ENCODE results near the gene IGFL4.

IGFL4 gene

DNA sequence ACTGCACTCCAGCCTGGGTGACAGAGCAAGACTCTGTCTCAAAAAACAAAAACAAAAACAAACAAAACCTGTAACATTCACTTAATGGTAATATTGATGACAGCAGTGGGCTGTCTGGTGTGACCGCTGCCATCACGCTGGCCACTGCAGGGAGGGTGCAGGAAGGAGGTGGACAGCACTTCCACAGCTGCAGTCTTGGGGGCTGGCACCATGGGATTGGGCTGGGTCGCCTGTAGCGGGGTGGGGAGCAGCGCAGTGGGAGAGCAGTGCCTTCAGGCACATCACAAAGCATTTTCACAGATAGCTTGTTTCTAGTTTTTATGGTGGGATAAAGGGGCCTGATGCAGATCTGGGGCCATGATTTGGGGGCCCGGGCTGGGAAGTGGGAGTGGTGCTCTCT lies 5.3 kb downstream of the IGFL4 start:
- Histone ChIP-seq H3K9me3 (ENCODE audit: control insufficient read depth, low read length) (peaks cover 5% of the 10 kb centered on the region), H3K36me3 (ENCODE audit: control insufficient read depth, insufficient read depth, low read length) (no peaks in the 10 kb centered on the region), H3K27ac (ENCODE audit: low read depth, low read length, severe bottlenecking) (no peak overlapping the region), H3K4me1 (ENCODE audit: control insufficient read depth, insufficient read depth, low read length, poor library complexity, severe bottlenecking) (peaks cover under 1% of the 10 kb centered on the region), H3K4me3 (ENCODE audit: extremely low read depth, insufficient read depth, low read length, poor library complexity, severe bottlenecking) (no peak overlapping the region)
- 68 to 93% methylated on average over 2 to 6 of the region's 6 CpGs for WGBS, 2 experiments (ENCODE audit: insufficient coverage in 2 of 2)

GRCh38 chr19:46033401-46033800 lies 7.4 kb downstream of the IGFL4 start:
- Histone ChIP-seq H3K9me3 (ENCODE audit: control insufficient read depth, low read length) (peaks cover 5% of the 10 kb centered on the region), H3K36me3 (ENCODE audit: control insufficient read depth, insufficient read depth, low read length) (no peaks in the 10 kb centered on the region), H3K27ac (ENCODE audit: low read depth, low read length, severe bottlenecking) (no peak overlapping the region), H3K4me1 (ENCODE audit: control insufficient read depth, insufficient read depth, low read length, poor library complexity, severe bottlenecking) (peaks cover 3% of the 10 kb centered on the region), H3K4me3 (ENCODE audit: extremely low read depth, insufficient read depth, low read length, poor library complexity, severe bottlenecking) (no peak overlapping the region)
- 89 to 96% methylated on average over 10 to 11 of the region's 11 CpGs for WGBS, 2 experiments (ENCODE audit: insufficient coverage in 2 of 2)

- Histone ChIP-seq H3K36me3 (ENCODE audit: control insufficient read depth, insufficient read depth, low read length) (no peaks in the 10 kb centered on the region), H3K27ac (ENCODE audit: low read depth, low read length, severe bottlenecking) (no peak overlapping the region), H3K4me1 (ENCODE audit: control insufficient read depth, insufficient read depth, low read length, poor library complexity, severe bottlenecking) (peaks cover 3% of the 10 kb centered on the region), H3K9me3 (ENCODE audit: control insufficient read depth, low read length) (peaks cover 5% of the 10 kb centered on the region), H3K4me3 (ENCODE audit: extremely low read depth, insufficient read depth, low read length, poor library complexity, severe bottlenecking) (no peak overlapping the region)
- WGBS, 2 experiments (ENCODE audit: insufficient coverage in 2 of 2): no CpG with 5 or more reads among the region's 3 CpGs
Observed at GRCh38 chr19:46032597-46033025, 8.2 kb downstream of the IGFL4 start.

DNA sequence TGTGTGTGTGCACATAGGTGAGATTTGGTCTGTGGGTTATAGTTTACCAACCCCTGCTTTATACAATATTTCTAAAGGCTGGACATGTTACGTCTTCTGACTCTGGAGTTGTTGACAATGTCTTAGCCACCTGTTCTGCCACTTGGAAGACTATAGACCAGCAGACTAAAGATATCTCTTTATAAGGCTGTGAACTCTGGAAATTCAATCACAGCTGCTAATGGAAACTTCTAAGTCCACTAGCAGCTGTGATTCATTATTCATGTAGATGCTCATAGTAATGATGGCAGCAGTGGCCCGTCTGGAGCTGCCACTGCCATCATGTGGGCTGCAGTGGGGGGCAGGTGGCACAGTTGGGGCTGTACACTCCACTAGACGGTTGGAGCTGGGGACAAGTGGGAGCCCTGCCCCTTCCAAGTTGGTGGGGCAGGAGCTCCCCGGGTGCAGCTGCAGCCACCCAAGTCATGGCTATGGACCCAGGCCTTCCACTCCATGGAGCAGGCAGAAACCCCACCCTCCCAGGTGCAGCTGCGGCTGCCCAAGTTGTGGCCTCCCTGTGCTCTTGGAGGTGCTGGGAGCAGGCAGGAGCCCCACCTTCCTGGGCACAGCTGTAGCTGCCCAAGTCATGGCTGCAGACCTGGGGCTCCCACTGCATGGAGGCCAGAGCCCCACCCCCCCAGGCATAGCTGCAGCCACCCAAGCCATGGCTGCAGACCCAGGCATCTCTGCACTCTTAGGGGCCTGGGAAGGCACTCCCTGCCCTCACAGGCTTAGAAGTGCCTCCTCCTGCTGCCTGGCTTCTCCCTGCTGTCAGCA lies 8.8 kb downstream of the IGFL4 start:
- 85 to 94% methylated on average over 5 of the region's 5 CpGs for WGBS, 2 experiments (ENCODE audit: insufficient coverage in 2 of 2)
- no peaks in the 10 kb centered on the region for H3K9me3 ChIP-seq (ENCODE audit: control insufficient read depth, low read length)
- H3K4me3 ChIP-seq (ENCODE audit: extremely low read depth, insufficient read depth, low read length, poor library complexity, severe bottlenecking): no peak overlapping the region
- H3K27ac ChIP-seq (ENCODE audit: low read depth, low read length, severe bottlenecking): no peak overlapping the region
- H3K4me1 ChIP-seq (ENCODE audit: control insufficient read depth, insufficient read depth, low read length, poor library complexity, severe bottlenecking): peaks cover 3% of the 10 kb centered on the region
- no peaks in the 10 kb centered on the region for H3K36me3 ChIP-seq (ENCODE audit: control insufficient read depth, insufficient read depth, low read length)

DNA sequence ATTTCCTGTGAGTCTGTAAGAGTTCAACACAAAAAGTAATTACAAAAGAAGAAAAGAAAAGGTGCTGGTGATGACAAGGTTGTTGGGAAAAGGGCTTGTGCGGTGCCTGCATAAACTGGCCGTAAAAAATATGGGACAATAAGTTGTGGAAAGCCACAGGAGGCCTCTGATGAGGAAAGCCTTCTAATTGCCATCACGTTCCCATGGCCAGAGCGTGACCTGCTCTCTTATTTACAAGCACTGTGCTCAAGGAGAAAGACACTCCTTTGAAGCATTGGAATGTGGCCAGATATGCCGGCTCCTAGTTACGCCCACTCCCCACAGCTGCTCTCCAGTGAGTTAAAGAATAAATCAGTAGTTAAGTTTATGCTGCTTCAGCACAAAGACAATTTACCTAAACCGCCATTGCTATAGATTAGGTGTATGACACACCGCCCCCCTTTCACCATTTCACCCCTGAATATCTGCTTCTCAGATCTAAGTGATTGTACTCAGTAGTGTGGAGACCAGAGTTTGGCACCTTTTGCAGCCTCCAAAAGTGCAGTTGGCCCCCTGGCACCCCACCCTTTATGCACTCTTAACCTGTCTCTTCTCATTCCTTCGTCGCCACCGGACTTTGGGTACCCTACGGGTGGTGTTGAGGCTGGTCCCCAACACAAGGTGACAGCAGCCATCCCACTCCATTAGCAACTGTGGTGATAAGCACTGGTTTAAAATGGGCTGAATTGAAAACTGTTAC lies 9.8 kb downstream of the IGFL4 start:
- H3K4me1 ChIP-seq (ENCODE audit: control insufficient read depth, insufficient read depth, low read length, poor library complexity, severe bottlenecking): peaks cover 3% of the 10 kb centered on the region
- no peaks in the 10 kb centered on the region for H3K36me3 ChIP-seq (ENCODE audit: control insufficient read depth, insufficient read depth, low read length)
- H3K4me3 ChIP-seq (ENCODE audit: extremely low read depth, insufficient read depth, low read length, poor library complexity, severe bottlenecking): no peak overlapping the region
- no peak overlapping the region for H3K27ac ChIP-seq (ENCODE audit: low read depth, low read length, severe bottlenecking)
- H3K9me3 ChIP-seq (ENCODE audit: control insufficient read depth, low read length): no peaks in the 10 kb centered on the region
- WGBS, 2 experiments (ENCODE audit: insufficient coverage in 2 of 2): 79 to 86% methylated on average over 8 of the region's 12 CpGs

- no peak overlapping the region for H3K4me3 ChIP-seq (ENCODE audit: extremely low read depth, insufficient read depth, low read length, poor library complexity, severe bottlenecking)
- no peaks in the 10 kb centered on the region for H3K36me3 ChIP-seq (ENCODE audit: control insufficient read depth, insufficient read depth, low read length)
- WGBS, 2 experiments (ENCODE audit: insufficient coverage in 2 of 2): 100% methylated on average over 2 of the region's 3 CpGs; no CpG with 5 or more reads in 1 of the 2 experiments
- H3K4me1 ChIP-seq (ENCODE audit: control insufficient read depth, insufficient read depth, low read length, poor library complexity, severe bottlenecking): peaks cover 3% of the 10 kb centered on the region
- H3K27ac ChIP-seq (ENCODE audit: low read depth, low read length, severe bottlenecking): no peak overlapping the region
- no peaks in the 10 kb centered on the region for H3K9me3 ChIP-seq (ENCODE audit: control insufficient read depth, low read length)
Observed at GRCh38 chr19:46025835-46026234, 15.0 kb downstream of the IGFL4 start.

DNA sequence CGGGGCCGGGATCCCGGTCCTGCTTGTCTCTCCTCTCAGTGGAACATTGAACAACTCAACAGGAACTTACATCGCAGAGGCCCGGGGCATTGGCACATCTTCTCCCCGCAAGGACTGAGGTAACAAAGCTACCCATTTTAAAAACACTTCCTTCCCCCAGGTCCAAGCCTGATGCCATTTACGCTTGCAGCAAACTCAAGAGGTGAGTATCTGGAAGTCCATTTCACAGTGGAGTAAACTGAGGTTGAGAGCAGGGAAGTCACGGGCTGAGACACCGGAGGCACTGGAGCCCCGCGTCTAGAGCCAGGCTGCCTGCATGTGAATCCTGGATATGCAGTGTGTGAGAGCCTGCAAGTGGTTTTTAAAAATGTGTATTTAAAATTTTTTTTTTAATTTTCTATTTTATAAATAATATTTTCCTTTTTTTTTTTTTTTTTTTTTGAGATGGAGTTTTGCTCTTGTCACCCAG lies 17.5 kb downstream of the IGFL4 start:
- WGBS, 2 experiments (ENCODE audit: insufficient coverage in 2 of 2): 93 to 95% methylated on average over 9 to 11 of the region's 11 CpGs
- Histone ChIP-seq H3K36me3 (ENCODE audit: control insufficient read depth, insufficient read depth, low read length) (no peaks in the 10 kb centered on the region), H3K9me3 (ENCODE audit: control insufficient read depth, low read length) (no peaks in the 10 kb centered on the region), H3K27ac (ENCODE audit: low read depth, low read length, severe bottlenecking) (no peak overlapping the region), H3K4me3 (ENCODE audit: extremely low read depth, insufficient read depth, low read length, poor library complexity, severe bottlenecking) (no peak overlapping the region), H3K4me1 (ENCODE audit: control insufficient read depth, insufficient read depth, low read length, poor library complexity, severe bottlenecking) (no peaks in the 10 kb centered on the region)

DNA sequence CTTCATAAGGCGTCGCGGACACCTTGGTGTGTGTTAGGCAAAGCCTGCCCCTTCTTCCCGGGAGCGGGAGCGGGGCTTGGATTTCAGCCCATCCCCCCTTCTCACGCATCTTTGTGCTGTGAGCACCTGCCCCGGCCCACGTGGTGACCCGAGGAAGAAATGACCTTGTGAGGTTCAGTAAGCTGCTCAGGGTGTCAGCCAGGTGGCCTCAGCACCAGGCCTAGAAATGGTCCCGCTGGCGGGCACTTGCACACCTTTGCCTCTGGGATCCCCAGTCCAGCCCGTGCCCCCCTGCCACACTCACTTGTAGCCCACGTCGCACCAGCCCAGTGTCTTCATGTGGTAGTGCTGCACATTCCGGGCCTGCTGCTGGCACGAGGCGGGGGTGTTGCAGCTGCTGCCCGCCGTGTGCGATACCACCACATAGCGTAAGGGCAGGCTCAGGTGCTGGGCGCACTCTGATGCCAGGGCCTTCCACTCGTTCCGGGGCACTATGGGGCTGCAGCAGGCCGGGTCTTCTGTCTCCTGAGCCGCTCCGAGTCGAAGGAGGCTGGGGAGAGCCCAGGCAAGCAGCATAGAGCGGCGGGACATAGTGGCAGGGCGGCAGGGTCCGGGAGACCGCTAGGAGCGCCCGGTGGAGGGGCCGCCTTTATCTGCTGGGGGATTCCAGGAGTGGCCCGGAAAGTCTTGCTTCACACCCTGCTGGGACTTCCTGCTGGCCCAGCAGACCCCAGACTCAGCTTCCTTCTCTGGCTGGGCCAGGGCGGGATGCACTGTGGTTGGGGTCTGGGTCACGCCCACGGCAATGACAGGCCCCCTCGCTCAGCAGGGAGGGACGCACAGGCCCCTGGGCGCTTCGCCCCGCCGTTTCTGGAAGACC lies 18.1 kb downstream of the IGFL4 start, which contains the start of gene PGLYRP1:
PGLYRP1 (minus strand) TSS at position 623 of the 880 bp plus-strand sequence; CDS start at position 591, 32 bp downstream.
- WGBS, 2 experiments (ENCODE audit: insufficient coverage in 2 of 2): 87 to 91% methylated on average over 43 to 46 of the region's 47 CpGs
- H3K4me1 ChIP-seq (ENCODE audit: control insufficient read depth, insufficient read depth, low read length, poor library complexity, severe bottlenecking): no peaks in the 10 kb centered on the region
- H3K4me3 ChIP-seq (ENCODE audit: extremely low read depth, insufficient read depth, low read length, poor library complexity, severe bottlenecking): no peak within 1 kb of the TSS
- H3K36me3 ChIP-seq (ENCODE audit: control insufficient read depth, insufficient read depth, low read length): peaks cover 6% of the 10 kb centered on the region
- no peak within 1 kb of the TSS for H3K27ac ChIP-seq (ENCODE audit: low read depth, low read length, severe bottlenecking)
- H3K9me3 ChIP-seq (ENCODE audit: control insufficient read depth, low read length): no peaks in the 10 kb centered on the region

DNA sequence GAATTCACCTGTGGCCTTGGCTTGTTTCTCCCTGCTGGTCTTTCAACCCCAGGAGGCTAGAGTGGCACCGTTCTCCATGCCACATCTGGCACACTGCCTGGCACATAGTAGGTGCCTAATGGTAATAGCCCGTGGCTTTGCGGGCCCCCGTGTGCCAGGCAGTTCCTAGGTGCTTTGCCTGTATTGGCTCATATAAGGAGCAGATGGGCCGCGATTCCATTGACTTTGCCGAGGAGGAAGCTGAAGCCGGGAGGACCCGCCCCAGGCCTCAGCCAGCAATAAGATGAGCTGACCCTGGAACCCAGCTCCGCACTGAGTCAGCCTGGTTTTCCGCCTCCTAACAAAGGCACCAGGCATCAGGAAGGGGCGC lies 18.8 kb downstream of the IGFL4 start:
- Histone ChIP-seq H3K36me3 (ENCODE audit: control insufficient read depth, insufficient read depth, low read length) (peaks cover 6% of the 10 kb centered on the region), H3K27ac (ENCODE audit: low read depth, low read length, severe bottlenecking) (no peak overlapping the region), H3K4me1 (ENCODE audit: control insufficient read depth, insufficient read depth, low read length, poor library complexity, severe bottlenecking) (no peaks in the 10 kb centered on the region), H3K9me3 (ENCODE audit: control insufficient read depth, low read length) (no peaks in the 10 kb centered on the region), H3K4me3 (ENCODE audit: extremely low read depth, insufficient read depth, low read length, poor library complexity, severe bottlenecking) (no peak overlapping the region)
- WGBS, 2 experiments (ENCODE audit: insufficient coverage in 2 of 2): 87 to 93% methylated on average over 12 of the region's 12 CpGs

- 90% methylated on average over 6 to 10 of the region's 11 CpGs for WGBS, 2 experiments (ENCODE audit: insufficient coverage in 2 of 2)
- H3K36me3 ChIP-seq (ENCODE audit: control insufficient read depth, insufficient read depth, low read length): peaks cover 6% of the 10 kb centered on the region
- H3K4me1 ChIP-seq (ENCODE audit: control insufficient read depth, insufficient read depth, low read length, poor library complexity, severe bottlenecking): no peaks in the 10 kb centered on the region
- H3K27ac ChIP-seq (ENCODE audit: low read depth, low read length, severe bottlenecking): no peak overlapping the region
- no peaks in the 10 kb centered on the region for H3K9me3 ChIP-seq (ENCODE audit: control insufficient read depth, low read length)
- H3K4me3 ChIP-seq (ENCODE audit: extremely low read depth, insufficient read depth, low read length, poor library complexity, severe bottlenecking): no peak overlapping the region
Observed at GRCh38 chr19:46021531-46022041, 19.2 kb downstream of the IGFL4 start.
